ENCODE measurements around the gene EHMT2. TPM values are rescaled to one million over a fixed set of nuclear protein-coding genes. Genes with fewer than 3 reads are reported as not detected.

The EHMT2 gene
- polyA plus RNA-seq, 1 donor (not counting 4 experiments of a cell fraction or from before 2014, with no cell fraction given): 17.7 TPM

DNA sequence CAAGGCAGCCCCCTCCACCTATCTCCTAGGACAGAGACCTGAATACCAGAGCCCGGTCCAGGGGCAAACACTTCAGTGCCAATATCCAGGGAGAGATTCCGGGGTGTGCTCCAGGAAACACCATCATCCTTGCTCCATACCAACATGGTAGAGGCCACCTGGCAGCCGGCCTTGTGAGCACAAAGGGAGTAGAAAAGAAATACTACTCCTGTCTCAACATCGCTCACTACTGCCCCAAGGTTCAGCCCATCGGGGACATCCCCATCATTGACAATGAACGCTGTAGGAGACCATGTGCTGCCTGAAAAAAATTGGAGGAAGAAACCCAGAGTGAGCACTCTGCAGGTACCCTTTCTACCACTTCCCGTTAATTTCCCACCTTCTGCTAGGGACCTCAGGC is 36.3 kb downstream of the EHMT2 start:
- FAIRE-seq: no peak
- no peak overlapping the region for H3K27ac ChIP-seq (ENCODE audit: control insufficient read depth, insufficient read depth, low read length)
- DNase-seq (ENCODE audit: low read depth, low spot score): no peak

DNA sequence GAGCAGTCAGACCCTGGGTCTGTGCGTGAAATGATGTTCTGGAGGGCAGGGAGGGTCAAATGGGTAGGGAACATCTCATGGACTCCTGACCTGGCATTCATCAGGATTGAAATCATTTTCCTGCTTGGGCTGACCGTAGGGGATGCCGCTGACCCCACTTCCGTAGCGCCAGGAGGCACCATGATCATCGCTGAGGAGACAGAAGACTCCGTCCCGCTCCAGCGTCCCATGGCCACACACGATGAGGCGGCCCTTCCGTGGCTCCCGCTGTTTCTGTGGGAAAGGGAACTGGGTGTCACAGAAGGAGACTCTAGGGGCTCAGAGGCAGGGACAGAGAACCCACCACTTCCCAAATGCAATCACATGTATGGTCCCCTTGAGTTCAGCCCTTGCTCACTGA is 37.1 kb downstream of the EHMT2 start:
- no peak for FAIRE-seq
- H3K9ac ChIP-seq (ENCODE audit: control insufficient read depth, extremely low read depth, insufficient read depth, low read length): no peak overlapping the region
- dilution Hi-C loops (cut with MboI; ENCODE audit: extremely low pct_ligation_motif_present, low sequenced_read_pairs): no loop called here

More for the DNA sequence above, 36.3 kb downstream of the EHMT2 start:
- peaks cover 12% of the 10 kb centered on the region for H3K4me1 ChIP-seq (ENCODE audit: control insufficient read depth, extremely low read depth, insufficient read depth, low read length)
- H3K9ac ChIP-seq (ENCODE audit: control insufficient read depth, extremely low read depth, insufficient read depth, low read length): no peak overlapping the region
- no peaks in the 10 kb centered on the region for H4K20me1 ChIP-seq (ENCODE audit: control insufficient read depth, extremely low read depth, insufficient read depth, low read length)
- H3K79me2 ChIP-seq (ENCODE audit: control insufficient read depth, insufficient read depth, low read length): peaks cover 5% of the 10 kb centered on the region
- H3K9me1 ChIP-seq (ENCODE audit: control insufficient read depth, extremely low read depth, insufficient read depth, low read length): no peaks in the 10 kb centered on the region
- H3K4me3 ChIP-seq (ENCODE audit: control insufficient read depth in 2 of 3, extremely low read depth in 1 of 3, insufficient read depth in 2 of 3, low read depth in 1 of 3, low read length in 3 of 3): no peak overlapping the region
- no peak overlapping the region for H3K4me2 ChIP-seq (ENCODE audit: control insufficient read depth, extremely low read depth, insufficient read depth, low read depth, low read length)
- H3K9me3 ChIP-seq (ENCODE audit: control insufficient read depth, low read depth, low read length): no peaks in the 10 kb centered on the region
- peaks cover 14 to 15% of the 10 kb centered on the region in 2 experiments for H3K36me3 ChIP-seq (ENCODE audit: control insufficient read depth in 2 of 2, extremely low read depth in 1 of 2, insufficient read depth in 2 of 2, low read length in 2 of 2)
- TF ChIP-seq EZH2 (IDR thresholded peaks at IDR 0.05; ENCODE audit: low read length): no peak
- TF ChIP-seq, protein P1, sequence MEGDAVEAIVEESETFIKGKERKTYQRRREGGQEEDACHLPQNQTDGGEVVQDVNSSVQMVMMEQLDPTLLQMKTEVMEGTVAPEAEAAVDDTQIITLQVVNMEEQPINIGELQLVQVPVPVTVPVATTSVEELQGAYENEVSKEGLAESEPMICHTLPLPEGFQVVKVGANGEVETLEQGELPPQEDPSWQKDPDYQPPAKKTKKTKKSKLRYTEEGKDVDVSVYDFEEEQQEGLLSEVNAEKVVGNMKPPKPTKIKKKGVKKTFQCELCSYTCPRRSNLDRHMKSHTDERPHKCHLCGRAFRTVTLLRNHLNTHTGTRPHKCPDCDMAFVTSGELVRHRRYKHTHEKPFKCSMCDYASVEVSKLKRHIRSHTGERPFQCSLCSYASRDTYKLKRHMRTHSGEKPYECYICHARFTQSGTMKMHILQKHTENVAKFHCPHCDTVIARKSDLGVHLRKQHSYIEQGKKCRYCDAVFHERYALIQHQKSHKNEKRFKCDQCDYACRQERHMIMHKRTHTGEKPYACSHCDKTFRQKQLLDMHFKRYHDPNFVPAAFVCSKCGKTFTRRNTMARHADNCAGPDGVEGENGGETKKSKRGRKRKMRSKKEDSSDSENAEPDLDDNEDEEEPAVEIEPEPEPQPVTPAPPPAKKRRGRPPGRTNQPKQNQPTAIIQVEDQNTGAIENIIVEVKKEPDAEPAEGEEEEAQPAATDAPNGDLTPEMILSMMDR (optimal IDR thresholded peaks at IDR 0.05 in 1 of 3, IDR thresholded peaks at IDR 0.05 in 1 of 3, conservative IDR thresholded peaks at IDR 0.05 in 1 of 3; ENCODE audit: extremely low read depth in 1 of 3, insufficient read depth in 2 of 3, low read length in 3 of 3): no peak
- dilution Hi-C loops (cut with MboI; ENCODE audit: extremely low pct_ligation_motif_present, low sequenced_read_pairs): no loop called here
- no peak overlapping the region for H2AFZ ChIP-seq (ENCODE audit: control insufficient read depth, low read length)
- no peaks in the 10 kb centered on the region for H3K27me3 ChIP-seq (ENCODE audit: control insufficient read depth, extremely low read depth, insufficient read depth, low read length)

More for the DNA sequence above, 37.1 kb downstream of the EHMT2 start:
- H3K9me1 ChIP-seq (ENCODE audit: control insufficient read depth, extremely low read depth, insufficient read depth, low read length): no peaks in the 10 kb centered on the region
- no peak overlapping the region for H2AFZ ChIP-seq (ENCODE audit: control insufficient read depth, low read length)
- H3K27me3 ChIP-seq (ENCODE audit: control insufficient read depth, extremely low read depth, insufficient read depth, low read length): no peaks in the 10 kb centered on the region
- TF ChIP-seq EZH2 (IDR thresholded peaks at IDR 0.05; ENCODE audit: low read length): no peak
- TF ChIP-seq, protein P1 (optimal IDR thresholded peaks at IDR 0.05 in 1 of 3, IDR thresholded peaks at IDR 0.05 in 1 of 3, conservative IDR thresholded peaks at IDR 0.05 in 1 of 3; ENCODE audit: extremely low read depth in 1 of 3, insufficient read depth in 2 of 3, low read length in 3 of 3): no peak
- no peaks in the 10 kb centered on the region for H3K9me3 ChIP-seq (ENCODE audit: control insufficient read depth, low read depth, low read length)
- no peak for DNase-seq (ENCODE audit: low read depth, low spot score)
- H3K27ac ChIP-seq (ENCODE audit: control insufficient read depth, insufficient read depth, low read length): no peak overlapping the region
- H4K20me1 ChIP-seq (ENCODE audit: control insufficient read depth, extremely low read depth, insufficient read depth, low read length): no peaks in the 10 kb centered on the region
- H3K4me2 ChIP-seq (ENCODE audit: control insufficient read depth, extremely low read depth, insufficient read depth, low read depth, low read length): no peak overlapping the region
- peaks cover 5% of the 10 kb centered on the region for H3K79me2 ChIP-seq (ENCODE audit: control insufficient read depth, insufficient read depth, low read length)
- peaks cover 12% of the 10 kb centered on the region for H3K4me1 ChIP-seq (ENCODE audit: control insufficient read depth, extremely low read depth, insufficient read depth, low read length)
- peaks cover 15 to 16% of the 10 kb centered on the region in 2 experiments for H3K36me3 ChIP-seq (ENCODE audit: control insufficient read depth in 2 of 2, extremely low read depth in 1 of 2, insufficient read depth in 2 of 2, low read length in 2 of 2)
- H3K4me3 ChIP-seq (ENCODE audit: control insufficient read depth in 2 of 3, extremely low read depth in 1 of 3, insufficient read depth in 2 of 3, low read depth in 1 of 3, low read length in 3 of 3): no peak overlapping the region
